HCT116 (cell line): ENCODE results near the gene RHOBTB1. TPM values are rescaled to one million over a fixed set of nuclear protein-coding genes. Genes with fewer than 3 reads are reported as not detected.

ENCODE experiments used
- ATF3 ChIP-seq: IDR thresholded peaks from 2 replicates; pipeline ENCODE4 v1.6.1; 2012
- CBX3 ChIP-seq: IDR thresholded peaks from 2 replicates; pipeline ENCODE4 v1.6.1; 2012; ENCODE audit warnings: low read depth
- CTCF ChIP-seq, 3 experiments: fragments of 200-600 bp in 1 of 3; sonication (generic) in 1 of 3; IDR thresholded peaks in 2 of 3; conservative IDR thresholded peaks in 1 of 3; 2 replicates each; pipeline ENCODE4 v1.5.1; 2012 to 2017; ENCODE audit warnings: low read depth in 2 of 3, low read length in 2 of 3, antibody characterized with exemption in 1 of 3, borderline replicate concordance in 1 of 3, control low read depth in 1 of 3, mild to moderate bottlenecking in 1 of 3, mixed read lengths in 1 of 3, mixed run types in 1 of 3, moderate library complexity in 1 of 3; ENCODE audit not compliant: insufficient read depth in 1 of 3
- EZH2 ChIP-seq: fragments of 200-600 bp; sonication (generic); IDR thresholded peaks from 2 replicates; pipeline ENCODE4 v1.6.1; 2017; ENCODE audit warnings: antibody characterized with exemption, mixed run types
- EZH2phosphoT487 ChIP-seq: fragments of 200-600 bp; IDR thresholded peaks from 2 replicates; pipeline ENCODE4 v1.6.1; 2018; ENCODE audit warnings: antibody characterized with exemption, borderline replicate concordance
- POLR2AphosphoS5 ChIP-seq: IDR thresholded peaks from 2 replicates; pipeline ENCODE4 v1.6.1; 2011; ENCODE audit warnings: mild to moderate bottlenecking, low read depth, low read length, moderate library complexity
- SRF ChIP-seq: IDR thresholded peaks from 2 replicates; pipeline ENCODE4 v1.6.1; 2012; ENCODE audit warnings: low read depth
- YY1 ChIP-seq: IDR thresholded peaks from 2 replicates; pipeline ENCODE4 v1.6.1; 2011; ENCODE audit warnings: low read length, low read depth, moderate library complexity, mild to moderate bottlenecking; ENCODE audit not compliant: insufficient replicate concordance; ENCODE audit errors: extremely low read depth
- ZBTB33 ChIP-seq: IDR thresholded peaks from 2 replicates; pipeline ENCODE4 v1.6.1; 2011; ENCODE audit warnings: mild to moderate bottlenecking, low read length, moderate library complexity; ENCODE audit not compliant: insufficient replicate concordance; ENCODE audit errors: extremely low read depth
- total RNA-seq: library from RNA; stranded (reverse); gene quantifications from one replicate; pipeline ENCODE4 v1.2.1, GENCODE V29; 2021; ENCODE audit not compliant: unreplicated experiment

Gene RHOBTB1
- total RNA-seq, 1 experiment from 2014 or later = 1.6 TPM

DNA sequence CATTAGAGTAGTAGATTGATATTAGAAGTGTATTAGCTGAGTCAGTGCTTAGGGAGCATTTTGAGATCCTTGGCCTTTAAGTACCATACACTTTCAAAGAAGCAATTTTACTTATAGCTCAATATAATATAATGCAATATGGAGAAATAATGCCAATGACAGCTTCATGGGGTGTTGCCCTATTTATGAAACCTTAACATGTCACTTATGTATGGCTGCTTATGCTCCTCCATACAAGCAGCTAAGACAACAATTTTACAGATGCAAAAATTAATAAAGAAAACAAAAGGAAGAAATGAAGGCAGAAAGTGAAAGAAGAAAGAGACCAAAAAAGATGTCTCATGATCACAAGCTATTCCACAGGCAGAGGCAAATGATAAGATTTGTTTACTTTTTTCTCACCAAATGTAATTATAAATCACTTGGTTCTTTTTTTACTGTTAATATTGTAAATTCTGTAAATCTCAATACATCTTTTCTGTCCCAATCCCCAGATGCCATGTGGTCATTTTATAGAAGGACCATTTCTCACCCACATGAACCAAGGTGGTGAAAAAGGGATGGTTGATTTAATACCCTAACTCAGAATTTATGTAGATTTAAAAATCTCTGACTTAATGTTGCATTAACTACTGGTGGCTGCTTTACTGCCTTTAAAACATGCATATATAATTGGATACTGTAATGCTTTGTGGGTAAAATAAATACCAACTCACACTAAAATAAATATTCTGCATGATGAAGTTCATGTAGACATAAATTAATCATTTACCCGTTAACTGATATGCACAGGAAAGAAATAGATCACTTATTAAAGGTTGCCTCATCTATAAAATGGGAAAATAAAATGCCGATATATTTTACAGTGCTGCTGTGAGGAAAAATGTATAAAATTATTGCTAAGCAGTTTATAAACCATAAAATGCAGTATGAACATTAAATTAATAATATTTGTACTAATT lies 33.5 kb upstream of the RHOBTB1 start (continued):
- TF ChIP-seq ZBTB33 = no peak
- TF ChIP-seq CTCF (IDR thresholded peaks at IDR 0.05 in 2 of 3, conservative IDR thresholded peaks at IDR 0.05 in 1 of 3; ENCODE audit: borderline replicate concordance in 1 of 3, insufficient read depth in 1 of 3, low read depth in 2 of 3, low read length in 2 of 3) = no peak
- no peak for TF ChIP-seq ATF3
- TF ChIP-seq EZH2phosphoT487 = no peak
- TF ChIP-seq YY1 = no peak
- TF ChIP-seq EZH2 = no peak
- TF ChIP-seq POLR2AphosphoS5 = no peak
- TF ChIP-seq SRF = no peak
- no peak for TF ChIP-seq CBX3
